Cardiac fibroblast (primary cell): Measurements from ENCODE around the gene GMCL1.
"Not testable (repeated sequence)": the region's sequence is repeated elsewhere in the genome, so short reads cannot be mapped to it uniquely, and the experiment has no call there.

Source experiments
- DNase-seq, 2 donors: peaks; one replicate each; pipeline versions ENCODE4 v3.0.0 to v3.0.0-alpha.2; 2010; ENCODE audit warnings: low read depth in 2 of 2
- H3K4me3 ChIP-seq, 2 donors: replicated peaks in 1 of 2; 1 replicate in 1 of 2; 2 replicates in 1 of 2; pipeline ENCODE4 v1.5.1; 2011; ENCODE audit warnings: low read depth in 2 of 2, low read length in 2 of 2, mild to moderate bottlenecking in 2 of 2, moderate library complexity in 1 of 2
- TF ChIP-seq, protein P1 (sequence below): IDR thresholded peaks from one replicate; pipeline ENCODE4 v1.5.1; 2011; ENCODE audit warnings: low read depth, mild to moderate bottlenecking, low read length, inconsistent platforms

Gene GMCL1

DNA sequence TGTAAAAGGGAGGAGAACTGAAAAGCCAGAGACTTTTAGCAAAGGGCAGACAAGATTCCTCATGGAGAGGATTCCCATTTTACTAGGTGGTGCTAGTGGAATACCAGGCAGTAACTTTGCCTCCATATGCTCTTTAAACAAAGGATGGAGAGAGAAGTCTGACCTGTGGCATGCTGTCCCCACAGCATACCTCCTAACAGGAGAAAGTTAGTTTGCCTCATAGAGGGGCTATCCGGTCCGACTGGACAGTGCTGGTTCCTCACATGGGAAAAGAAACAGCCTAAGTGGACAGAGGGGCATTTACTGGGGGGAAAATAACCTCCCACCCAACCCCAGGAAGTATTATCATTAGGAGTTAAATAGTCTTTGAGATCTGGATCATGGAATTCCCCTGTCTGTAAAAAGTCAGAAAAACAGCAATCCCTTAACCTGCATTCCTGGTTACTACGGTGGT, 31.6 kb upstream of the GMCL1 start:
- TF ChIP-seq, protein P1, sequence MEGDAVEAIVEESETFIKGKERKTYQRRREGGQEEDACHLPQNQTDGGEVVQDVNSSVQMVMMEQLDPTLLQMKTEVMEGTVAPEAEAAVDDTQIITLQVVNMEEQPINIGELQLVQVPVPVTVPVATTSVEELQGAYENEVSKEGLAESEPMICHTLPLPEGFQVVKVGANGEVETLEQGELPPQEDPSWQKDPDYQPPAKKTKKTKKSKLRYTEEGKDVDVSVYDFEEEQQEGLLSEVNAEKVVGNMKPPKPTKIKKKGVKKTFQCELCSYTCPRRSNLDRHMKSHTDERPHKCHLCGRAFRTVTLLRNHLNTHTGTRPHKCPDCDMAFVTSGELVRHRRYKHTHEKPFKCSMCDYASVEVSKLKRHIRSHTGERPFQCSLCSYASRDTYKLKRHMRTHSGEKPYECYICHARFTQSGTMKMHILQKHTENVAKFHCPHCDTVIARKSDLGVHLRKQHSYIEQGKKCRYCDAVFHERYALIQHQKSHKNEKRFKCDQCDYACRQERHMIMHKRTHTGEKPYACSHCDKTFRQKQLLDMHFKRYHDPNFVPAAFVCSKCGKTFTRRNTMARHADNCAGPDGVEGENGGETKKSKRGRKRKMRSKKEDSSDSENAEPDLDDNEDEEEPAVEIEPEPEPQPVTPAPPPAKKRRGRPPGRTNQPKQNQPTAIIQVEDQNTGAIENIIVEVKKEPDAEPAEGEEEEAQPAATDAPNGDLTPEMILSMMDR = no peak
- DNase-seq = no peak
- peak overlapping the region in 1 of 2 donors; percentile 31 for H3K4me3 ChIP-seq

GRCh38 chr2:69798290-69798908, 31.1 kb upstream of the GMCL1 start:
- TF ChIP-seq, protein P1 = no peak
- H3K4me3 ChIP-seq = peak overlapping the region; percentile 31 to 45
- peak; percentile 33 to 69 for DNase-seq

DNA sequence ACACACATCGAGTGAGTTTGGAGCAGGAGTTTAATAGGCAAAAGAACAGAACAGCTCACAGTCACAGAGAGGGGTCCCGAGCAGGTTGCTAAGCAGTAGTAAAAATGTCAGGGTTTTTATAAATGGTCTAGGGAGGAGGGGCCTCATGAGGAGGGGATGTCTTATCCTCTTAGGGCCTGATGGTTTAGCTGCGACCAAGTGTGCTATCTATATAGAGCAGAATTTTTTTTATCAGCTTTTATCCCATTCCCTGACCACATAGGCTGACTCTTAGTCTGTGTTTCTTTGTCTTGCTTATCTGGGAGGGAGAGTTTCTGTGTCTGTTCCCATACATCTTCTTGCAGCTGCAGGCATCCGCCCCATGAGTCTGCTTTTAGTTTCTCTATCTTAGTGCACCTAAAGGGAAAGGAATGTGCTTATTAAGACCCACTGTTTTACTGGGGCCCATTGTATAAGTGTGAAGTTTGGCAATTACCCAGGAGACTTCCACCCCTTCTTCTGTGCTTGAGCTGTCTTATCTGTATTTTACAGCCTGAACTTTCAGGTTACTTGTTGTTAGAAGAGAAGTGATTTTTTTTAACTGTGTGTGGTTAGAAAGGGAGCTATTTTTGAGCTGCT, 30.4 kb upstream of the GMCL1 start:
- peak; percentile 79 to 84 for DNase-seq
- TF ChIP-seq, protein P1 = no peak
- H3K4me3 ChIP-seq = peak overlapping the region; percentile 31 to 45

- no peak for DNase-seq
- TF ChIP-seq, protein P1 = no peak
- no peak overlapping the region for H3K4me3 ChIP-seq
Measured at GRCh38 chr2:69801745-69802290, 27.6 kb upstream of the GMCL1 start.

- DNase-seq, H3K4me3 ChIP-seq: not testable (repeated sequence)
Measured at GRCh38 chr2:69802781-69803367, 26.6 kb upstream of the GMCL1 start.

GRCh38 chr2:69804416-69804815, 25.0 kb upstream of the GMCL1 start:
- DNase-seq = no peak
- TF ChIP-seq, protein P1 = no peak
- no peak overlapping the region for H3K4me3 ChIP-seq

DNA sequence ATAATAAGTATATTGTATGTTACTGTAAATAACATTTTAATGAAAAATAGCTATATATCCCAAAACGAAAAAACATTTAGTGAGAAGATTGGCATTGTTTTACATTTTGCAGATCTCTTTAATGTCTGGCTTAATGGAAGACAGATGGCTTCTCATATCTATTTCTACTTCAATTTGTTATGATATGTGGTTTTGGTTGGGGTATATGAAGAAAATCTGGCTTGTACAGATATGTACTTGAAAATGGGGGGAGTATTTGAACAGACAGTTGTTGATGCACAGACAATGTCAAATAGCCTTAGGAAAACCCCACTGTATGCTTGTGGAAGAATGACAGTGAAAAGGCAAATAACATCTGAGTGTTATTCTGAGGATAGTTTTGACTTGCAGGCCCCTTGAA, 23.6 kb upstream of the GMCL1 start:
- DNase-seq = no peak
- TF ChIP-seq, protein P1 = no peak
- no peak overlapping the region for H3K4me3 ChIP-seq
